Type B pancreatic cell (in vitro differentiated cells): ENCODE data around the gene VWA2. TPM values are rescaled to one million over a fixed set of nuclear protein-coding genes. Genes with fewer than 3 reads are reported as not detected.

ENCODE experiments used
- DNase-seq: peaks from one replicate; pipeline ENCODE4 v3.0.0; 2021; ENCODE audit warnings: mixed read lengths; ENCODE audit not compliant: unreplicated experiment; ENCODE audit errors: extremely low spot score
- H3K27ac Mint-ChIP-seq: 2 replicates; pipeline ENCODE4 v1.8.0; 2021; ENCODE audit warnings: mild to moderate bottlenecking, mixed read lengths
- H3K27me3 Mint-ChIP-seq: 2 replicates; pipeline ENCODE4 v1.8.0; 2021; ENCODE audit warnings: mixed read lengths
- H3K36me3 Mint-ChIP-seq: 2 replicates; pipeline ENCODE4 v1.8.0; 2021; ENCODE audit warnings: mixed read lengths
- H3K4me1 Mint-ChIP-seq: one replicate; pipeline ENCODE4 v1.8.0; 2021; ENCODE audit warnings: mixed read lengths; ENCODE audit not compliant: unreplicated experiment
- H3K4me3 Mint-ChIP-seq: 2 replicates; pipeline ENCODE4 v1.8.0; 2021; ENCODE audit warnings: mild to moderate bottlenecking, mixed read lengths
- H3K9me3 Mint-ChIP-seq: 2 replicates; pipeline ENCODE4 v1.8.0; 2021; ENCODE audit warnings: mixed read lengths
- CTCF ChIP-seq: fragments of 200-600 bp; sonication (generic); conservative IDR thresholded peaks from 2 replicates; pipeline ENCODE4 v1.5.0; 2021; ENCODE audit warnings: antibody characterized with exemption, mild to moderate bottlenecking
- total RNA-seq: library from RNA; stranded (reverse); gene quantifications from 2 replicates; pipeline ENCODE4 v1.2.1, GENCODE V29; 2021; ENCODE audit warnings: low replicate concordance

VWA2 gene
- total RNA-seq, 1 donor from 2014 or later: 2.9 TPM

- Mint-ChIP-seq H3K4me3 (peak overlapping the region; percentile 1), H3K27ac (no peak overlapping the region), H3K4me1 (peaks cover 13% of the 10 kb centered on the region), H3K36me3 (no peaks in the 10 kb centered on the region), H3K27me3 (peaks cover 14% of the 10 kb centered on the region), H3K9me3 (no peaks in the 10 kb centered on the region)
- no peak for DNase-seq
- no peak for TF ChIP-seq CTCF
Observed at GRCh38 chr10:114307731-114308130, 68.7 kb downstream of the VWA2 start.

GRCh38 chr10:114308531-114309363 is 69.7 kb downstream of the VWA2 start:
- H3K27ac Mint-ChIP-seq: no peak overlapping the region
- peaks cover 12% of the 10 kb centered on the region for H3K4me1 Mint-ChIP-seq
- no peak overlapping the region for H3K4me3 Mint-ChIP-seq
- H3K27me3 Mint-ChIP-seq: peaks cover 13% of the 10 kb centered on the region
- DNase-seq: no peak
- TF ChIP-seq CTCF: no peak
- no peaks in the 10 kb centered on the region for H3K9me3 Mint-ChIP-seq
- H3K36me3 Mint-ChIP-seq: no peaks in the 10 kb centered on the region

- Mint-ChIP-seq H3K4me1 (peaks cover 6% of the 10 kb centered on the region), H3K9me3 (no peaks in the 10 kb centered on the region), H3K4me3 (no peak overlapping the region), H3K27me3 (peaks cover 10% of the 10 kb centered on the region), H3K36me3 (no peaks in the 10 kb centered on the region), H3K27ac (no peak overlapping the region)
- no peak for DNase-seq
- no peak for TF ChIP-seq CTCF
Observed at GRCh38 chr10:114309364-114309651, 70.3 kb downstream of the VWA2 start.

GRCh38 chr10:114310346-114310745 is 71.3 kb downstream of the VWA2 start:
- Mint-ChIP-seq H3K27me3 (peaks cover 10% of the 10 kb centered on the region), H3K4me1 (peaks cover 3% of the 10 kb centered on the region), H3K27ac (no peak overlapping the region), H3K36me3 (no peaks in the 10 kb centered on the region), H3K4me3 (no peak overlapping the region), H3K9me3 (no peaks in the 10 kb centered on the region)
- no peak for TF ChIP-seq CTCF
- no peak for DNase-seq

- H3K36me3 Mint-ChIP-seq: no peaks in the 10 kb centered on the region
- H3K4me1 Mint-ChIP-seq: peaks cover 3% of the 10 kb centered on the region
- no peak for TF ChIP-seq CTCF
- no peak for DNase-seq
- no peak overlapping the region for H3K27ac Mint-ChIP-seq
- peaks cover 10% of the 10 kb centered on the region for H3K27me3 Mint-ChIP-seq
- no peaks in the 10 kb centered on the region for H3K9me3 Mint-ChIP-seq
- no peak overlapping the region for H3K4me3 Mint-ChIP-seq
Observed at GRCh38 chr10:114311023-114311422, 72.0 kb downstream of the VWA2 start.
